IMR-90 (cell line): ENCODE measurements around the gene TMEM229A. TPM values are rescaled to one million over a fixed set of nuclear protein-coding genes. Genes with fewer than 3 reads are reported as not detected.

Source experiments
- ATAC-seq: fragments of 200-7000 bp; cut with Tn5 transposase; 2 replicates; pipeline ENCODE4 v1.9.1; 2020; ENCODE audit warnings: low read depth, mild to moderate bottlenecking, moderate library complexity
- BruUV-seq: library from RNA; stranded (reverse); fragments of 400-500 nt; replicated peaks from 2 replicates; lab custom pipeline; 2021; lab: Mats Ljungman, UMichigan
- CTCF ChIA-PET: fragments of 300-600 bp; formaldehyde crosslinking; extraction: SDS; loops from one replicate; lab custom pipeline; 2021; ENCODE audit warnings: antibody characterized with exemption; lab: Yijun Ruan, JAX
- POLR2A ChIA-PET: fragments of 300-600 bp; sonication (Branson Sonifier 250); formaldehyde crosslinking; loops from one replicate; lab custom pipeline; 2022; ENCODE audit warnings: antibody characterized with exemption; ENCODE audit not compliant: unreplicated experiment; lab: Charles Lee
- DNase-seq: peaks from one replicate; pipeline ENCODE4 v3.0.0; 2013
- H2AFZ ChIP-seq: replicated peaks from 2 replicates; pipeline ENCODE3; 2013; ENCODE audit warnings: low read length, mild to moderate bottlenecking; ENCODE audit not compliant: poor library complexity
- H2AK5ac ChIP-seq: 2 replicates; pipeline ENCODE4 v1.6.1; 2013; ENCODE audit warnings: low read depth, low read length, inconsistent platforms
- H2AK9ac ChIP-seq: replicated peaks from 2 replicates; pipeline ENCODE3; 2013; ENCODE audit warnings: mild to moderate bottlenecking, low read depth, low read length, moderate library complexity; ENCODE audit not compliant: poor library complexity
- H2BK120ac ChIP-seq: 2 replicates; pipeline ENCODE4 v1.6.1; 2013; ENCODE audit warnings: low read depth, low read length, inconsistent platforms
- H2BK15ac ChIP-seq: 3 replicates; pipeline ENCODE4 v1.6.1; 2013; ENCODE audit warnings: low read depth, low read length, inconsistent platforms
- H2BK20ac ChIP-seq: 2 replicates; pipeline ENCODE4 v1.6.1; 2013; ENCODE audit warnings: low read depth, mild to moderate bottlenecking, inconsistent platforms, low read length, moderate library complexity
- H2BK5ac ChIP-seq: 2 replicates; pipeline ENCODE4 v1.6.1; 2013; ENCODE audit warnings: mild to moderate bottlenecking, low read depth, low read length, inconsistent platforms; ENCODE audit not compliant: poor library complexity, severe bottlenecking
- H3K14ac ChIP-seq: replicated peaks from 2 replicates; pipeline ENCODE4 v1.6.1; 2013; ENCODE audit warnings: low read depth, low read length, inconsistent platforms
- H3K18ac ChIP-seq: 2 replicates; pipeline ENCODE4 v1.6.1; 2013; ENCODE audit warnings: low read depth, low read length, control low read depth
- H3K23ac ChIP-seq: 2 replicates; pipeline ENCODE4 v1.6.1; 2013; ENCODE audit warnings: low read depth, low read length, inconsistent platforms
- H3K27ac ChIP-seq: 2 replicates; pipeline ENCODE4 v1.5.1; 2013; ENCODE audit warnings: mild to moderate bottlenecking, control low read depth, low read length; ENCODE audit not compliant: insufficient read depth
- H3K27me3 ChIP-seq: 2 replicates; pipeline ENCODE4 v1.6.1; 2013; ENCODE audit warnings: low read length; ENCODE audit not compliant: control insufficient read depth, insufficient read depth
- H3K36me3 ChIP-seq: 2 replicates; pipeline ENCODE4 v1.6.1; 2013; ENCODE audit warnings: low read length, mixed read lengths; ENCODE audit not compliant: control insufficient read depth, insufficient read depth
- H3K4ac ChIP-seq: 2 replicates; pipeline ENCODE4 v1.6.1; 2013; ENCODE audit warnings: low read depth, low read length, inconsistent platforms
- H3K4me1 ChIP-seq: 2 replicates; pipeline ENCODE4 v1.6.1; 2013; ENCODE audit warnings: low read length, mixed read lengths; ENCODE audit not compliant: control insufficient read depth, insufficient read depth
- H3K4me2 ChIP-seq: 2 replicates; pipeline ENCODE4 v1.6.1; 2013; ENCODE audit warnings: low read depth, mild to moderate bottlenecking, control low read depth, low read length, moderate library complexity
- H3K4me3 ChIP-seq: 2 replicates; pipeline ENCODE4 v1.5.1; 2013; ENCODE audit warnings: low read depth, mild to moderate bottlenecking, control low read depth, low read length, moderate library complexity; ENCODE audit not compliant: insufficient read depth
- H3K56ac ChIP-seq: 2 replicates; pipeline ENCODE4 v1.6.1; 2013; ENCODE audit warnings: low read length, inconsistent platforms; ENCODE audit not compliant: insufficient read depth; ENCODE audit errors: extremely low read depth
- H3K79me1 ChIP-seq, 2 experiments: 2 replicates each; pipeline ENCODE4 v1.6.1; 2013; ENCODE audit warnings: low read length in 2 of 2, inconsistent platforms in 1 of 2, low read depth in 1 of 2
- H3K9ac ChIP-seq: 2 replicates; pipeline ENCODE4 v1.6.1; 2013; ENCODE audit warnings: low read depth, low read length, control low read depth
- H3K9me1 ChIP-seq: 2 replicates; pipeline ENCODE4 v1.6.1; 2013; ENCODE audit warnings: low read length, inconsistent platforms; ENCODE audit not compliant: insufficient read depth
- H3K9me3 ChIP-seq: 2 replicates; pipeline ENCODE4 v1.6.1; 2013; ENCODE audit warnings: low read length; ENCODE audit not compliant: control insufficient read depth, insufficient read depth
- H4K20me1 ChIP-seq: 2 replicates; pipeline ENCODE4 v1.6.1; 2013; ENCODE audit warnings: low read length, inconsistent platforms; ENCODE audit not compliant: insufficient read depth
- H4K5ac ChIP-seq: 2 replicates; pipeline ENCODE4 v1.6.1; 2013; ENCODE audit warnings: mild to moderate bottlenecking, low read depth, low read length, control low read depth
- H4K8ac ChIP-seq, 2 experiments: 2 replicates each; pipeline ENCODE4 v1.6.1; 2013; ENCODE audit warnings: low read depth in 2 of 2, low read length in 2 of 2, control low read depth in 1 of 2, inconsistent platforms in 1 of 2
- H4K91ac ChIP-seq: 2 replicates; pipeline ENCODE4 v1.6.1; 2013; ENCODE audit warnings: low read depth, low read length, inconsistent platforms; ENCODE audit not compliant: insufficient read depth
- BHLHE40 ChIP-seq: fragments of 150-350 bp; IDR thresholded peaks from 2 replicates; pipeline ENCODE4 v1.6.1; 2016; ENCODE audit warnings: mild to moderate bottlenecking, low read depth, low read length
- CEBPB ChIP-seq: IDR thresholded peaks from 2 replicates; pipeline ENCODE4 v1.6.1; 2012; ENCODE audit warnings: low read depth, low read length, improper control_type of control experiment
- ELK1 ChIP-seq: fragments of 150-350 bp; IDR thresholded peaks from 2 replicates; pipeline ENCODE4 v1.6.1; 2016; ENCODE audit warnings: low read depth, mild to moderate bottlenecking, low read length, moderate library complexity, borderline replicate concordance
- FOS ChIP-seq: fragments of 150-350 bp; IDR thresholded peaks from 2 replicates; pipeline ENCODE4 v1.6.1; 2016; ENCODE audit warnings: low read depth, low read length
- MAFK ChIP-seq: IDR thresholded peaks from 2 replicates; pipeline ENCODE4 v1.6.1; 2012; ENCODE audit warnings: low read depth, low read length, improper control_type of control experiment
- MAZ ChIP-seq: IDR thresholded peaks from 2 replicates; pipeline ENCODE4 v1.6.1; 2012; ENCODE audit warnings: low read depth, mild to moderate bottlenecking, low read length, improper control_type of control experiment, moderate library complexity, borderline replicate concordance
- MXI1 ChIP-seq: IDR thresholded peaks from 2 replicates; pipeline ENCODE4 v1.6.1; 2012; ENCODE audit warnings: low read depth, mild to moderate bottlenecking, low read length, moderate library complexity, borderline replicate concordance
- NFE2L2 ChIP-seq: fragments of 150-350 bp; IDR thresholded peaks from 2 replicates; pipeline ENCODE4 v1.6.1; 2016; ENCODE audit warnings: low read depth, mild to moderate bottlenecking, low read length
- POLR2A ChIP-seq: IDR thresholded peaks from 2 replicates; pipeline ENCODE4 v1.6.1; 2012; ENCODE audit warnings: mild to moderate bottlenecking, low read depth, low read length
- RAD21 ChIP-seq: IDR thresholded peaks from 2 replicates; pipeline ENCODE4 v1.6.1; 2012; ENCODE audit warnings: low read length, improper control_type of control experiment
- RCOR1 ChIP-seq: IDR thresholded peaks from 2 replicates; pipeline ENCODE4 v1.6.1; 2012; ENCODE audit warnings: mild to moderate bottlenecking, low read length, improper control_type of control experiment; ENCODE audit not compliant: insufficient replicate concordance
- RFX5 ChIP-seq: IDR thresholded peaks from 2 replicates; pipeline ENCODE4 v1.8.0; 2012; ENCODE audit warnings: low read depth, mild to moderate bottlenecking, low read length, moderate library complexity
- SMC3 ChIP-seq: fragments of 150-350 bp; IDR thresholded peaks from 2 replicates; pipeline ENCODE4 v1.6.1; 2016; ENCODE audit warnings: low read depth, mild to moderate bottlenecking, antibody characterized with exemption, low read length, moderate library complexity
- USF2 ChIP-seq: fragments of 150-350 bp; IDR thresholded peaks from 2 replicates; pipeline ENCODE4 v1.6.1; 2017; ENCODE audit warnings: mild to moderate bottlenecking, antibody characterized with exemption, low read length, low read depth
- WGBS, 2 experiments: methylation state at CpG; one replicate each; pipeline versions ENCODE4 v1.1.5 to v1.1.7; 2013; ENCODE audit warnings: missing lambda C conversion rate in 2 of 2; ENCODE audit not compliant: insufficient read length in 1 of 2; ENCODE audit errors: extremely low coverage in 2 of 2; 5-methylcytosine and 5-hydroxymethylcytosine counted together
- dilution Hi-C: fragments of 300-500 bp; cut with HindIII; formaldehyde crosslinking; loops from one replicate; pipeline ENCODE4 v1.14.3; 2018; ENCODE audit warnings: low sequenced_read_pairs; ENCODE audit not compliant: unreplicated experiment
- in situ Hi-C: fragments of 300-500 bp; cut with MboI; formaldehyde crosslinking; loops from 3 replicates; pipeline ENCODE4 v1.14.3; 2019; ENCODE audit warnings: low sequenced_read_pairs, inconsistent platforms, mixed read lengths
- intact Hi-C: fragments of 100-400 bp; cut with micrococcal nuclease; formaldehyde crosslinking; loops from 2 replicates; pipeline ENCODE4 v1.10.0; 2022
- polyA plus RNA-seq, 3 experiments: library from polyadenylated mRNA; depleted of rRNA; stranded (reverse); fragments of >200 nt; gene quantifications; 2 replicates each; pipeline ENCODE4 v1.2.3, GENCODE V29; 2012; ENCODE audit warnings: low replicate concordance in 1 of 3
- total RNA-seq: library from RNA; depleted of rRNA; stranded (reverse); fragments of >200 nt; gene quantifications from 2 replicates; pipeline ENCODE4 v1.2.3, GENCODE V29; 2012

The TMEM229A gene
- total and polyA plus RNA-seq, 2 of the 4 experiments (the other 2 are of a cell fraction) = not detected

GRCh38 chr7:124012864-124013263, 20.0 kb downstream of the TMEM229A start:
- no peaks in the 10 kb centered on the region for H3K4me1 ChIP-seq
- no CpG with 5 or more reads among the region's 3 CpGs for WGBS, 2 experiments
- no peak overlapping the region for H3K4me3 ChIP-seq
- H4K8ac ChIP-seq = no peak overlapping the region
- no peak overlapping the region for H2AK5ac ChIP-seq
- no peak for TF ChIP-seq BHLHE40
- no peak for TF ChIP-seq USF2
- TF ChIP-seq RCOR1 = no peak
- TF ChIP-seq MXI1 = no peak
- no peak for TF ChIP-seq RFX5
- TF ChIP-seq ELK1 = no peak
- TF ChIP-seq RAD21 = no peak
- no peak for TF ChIP-seq SMC3
- TF ChIP-seq NFE2L2 = no peak
- TF ChIP-seq CEBPB = no peak
- TF ChIP-seq MAZ = no peak
- no peak for TF ChIP-seq POLR2A
- TF ChIP-seq MAFK = no peak
- TF ChIP-seq FOS = no peak
- dilution Hi-C loops (no loop called here), intact Hi-C loops (no loop called here), in situ Hi-C loops (no loop called here)
- no peaks in the 10 kb centered on the region for H3K9me1 ChIP-seq
- POLR2A ChIA-PET = no interaction called here
- no peak overlapping the region for H3K14ac ChIP-seq
- no peaks in the 10 kb centered on the region for H3K36me3 ChIP-seq
- H3K4me2 ChIP-seq = no peak overlapping the region
- H3K79me1 ChIP-seq = no peaks in the 10 kb centered on the region
- H3K18ac ChIP-seq = no peak overlapping the region
- H2AK9ac ChIP-seq = no peak overlapping the region
- no peaks in the 10 kb centered on the region for H3K27me3 ChIP-seq
- H4K5ac ChIP-seq = no peak overlapping the region
- no peak overlapping the region for H3K9ac ChIP-seq
- H3K27ac ChIP-seq = no peak overlapping the region
- no peak overlapping the region for H3K4ac ChIP-seq
- no peak for DNase-seq
- no peak overlapping the region for H3K56ac ChIP-seq
- no peak for ATAC-seq
- H2AFZ ChIP-seq = no peak overlapping the region
- no peak overlapping the region for H2BK20ac ChIP-seq
- H2BK120ac ChIP-seq = no peak overlapping the region
- H4K20me1 ChIP-seq = no peaks in the 10 kb centered on the region
- BruUV-seq = no TSS peak
- H2BK15ac ChIP-seq = no peak overlapping the region
- H3K23ac ChIP-seq = no peak overlapping the region
- no peak overlapping the region for H4K91ac ChIP-seq
- H3K9me3 ChIP-seq = no peaks in the 10 kb centered on the region
- no peak overlapping the region for H2BK5ac ChIP-seq
- CTCF ChIA-PET = interaction anchor here (0.8 kb wide), 1 partner anchor 11 kb away, joined by 3 read pairs; no protein-coding TSS in a partner anchor
